ENCODE data around the gene ZC3H6.

ZC3H6 gene, protein sequence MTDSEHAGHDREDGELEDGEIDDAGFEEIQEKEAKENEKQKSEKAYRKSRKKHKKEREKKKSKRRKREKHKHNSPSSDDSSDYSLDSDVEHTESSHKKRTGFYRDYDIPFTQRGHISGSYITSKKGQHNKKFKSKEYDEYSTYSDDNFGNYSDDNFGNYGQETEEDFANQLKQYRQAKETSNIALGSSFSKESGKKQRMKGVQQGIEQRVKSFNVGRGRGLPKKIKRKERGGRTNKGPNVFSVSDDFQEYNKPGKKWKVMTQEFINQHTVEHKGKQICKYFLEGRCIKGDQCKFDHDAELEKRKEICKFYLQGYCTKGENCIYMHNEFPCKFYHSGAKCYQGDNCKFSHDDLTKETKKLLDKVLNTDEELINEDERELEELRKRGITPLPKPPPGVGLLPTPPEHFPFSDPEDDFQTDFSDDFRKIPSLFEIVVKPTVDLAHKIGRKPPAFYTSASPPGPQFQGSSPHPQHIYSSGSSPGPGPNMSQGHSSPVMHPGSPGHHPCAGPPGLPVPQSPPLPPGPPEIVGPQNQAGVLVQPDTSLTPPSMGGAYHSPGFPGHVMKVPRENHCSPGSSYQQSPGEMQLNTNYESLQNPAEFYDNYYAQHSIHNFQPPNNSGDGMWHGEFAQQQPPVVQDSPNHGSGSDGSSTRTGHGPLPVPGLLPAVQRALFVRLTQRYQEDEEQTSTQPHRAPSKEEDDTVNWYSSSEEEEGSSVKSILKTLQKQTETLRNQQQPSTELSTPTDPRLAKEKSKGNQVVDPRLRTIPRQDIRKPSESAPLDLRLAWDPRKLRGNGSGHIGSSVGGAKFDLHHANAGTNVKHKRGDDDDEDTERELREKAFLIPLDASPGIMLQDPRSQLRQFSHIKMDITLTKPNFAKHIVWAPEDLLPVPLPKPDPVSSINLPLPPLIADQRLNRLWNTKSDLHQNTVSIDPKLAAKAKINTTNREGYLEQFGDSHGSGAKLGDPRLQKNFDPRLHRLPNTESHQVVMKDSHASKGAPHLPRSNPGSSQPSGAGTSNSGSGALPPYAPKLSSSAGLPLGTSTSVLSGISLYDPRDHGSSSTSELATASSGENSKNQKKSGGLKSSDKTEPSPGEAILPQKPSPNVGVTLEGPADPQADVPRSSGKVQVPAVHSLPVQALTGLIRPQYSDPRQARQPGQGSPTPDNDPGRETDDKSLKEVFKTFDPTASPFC

DNA sequence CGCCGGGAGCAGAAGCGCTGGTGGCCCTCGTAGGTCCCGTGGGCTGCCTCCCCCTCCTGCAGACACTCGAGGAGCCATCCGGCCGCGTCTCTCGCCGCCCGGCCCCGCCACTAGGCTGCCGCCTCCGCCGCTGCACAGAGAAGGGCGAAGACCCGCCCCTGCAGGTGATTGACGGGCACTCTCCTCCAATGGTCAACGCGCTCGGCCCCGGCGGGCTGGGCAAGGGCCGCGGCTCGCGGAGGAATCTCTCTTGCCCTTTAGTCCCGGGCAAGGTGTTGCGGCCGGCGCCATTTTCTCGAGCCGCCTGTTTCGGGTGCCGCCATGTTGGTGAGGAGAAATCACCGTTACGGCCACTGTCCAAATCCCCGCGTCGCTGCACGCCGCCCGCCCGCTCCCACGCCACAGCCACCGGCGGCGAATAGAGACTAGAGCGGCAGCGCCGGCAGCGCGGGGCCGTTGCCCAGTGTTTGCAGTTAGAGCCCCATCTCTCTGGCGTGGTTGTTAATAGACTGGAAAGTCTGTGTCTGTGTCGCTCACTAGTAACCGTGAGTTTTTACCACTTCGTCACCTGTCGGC, at the start of gene ZC3H6:
ZC3H6 (plus strand) TSS at position 287 of the 576 bp plus-strand sequence. CDS start 398 bp downstream, outside the sequence.
- TF ChIP-seq ZFX (IDR thresholded peaks at IDR 0.05; ENCODE audit: borderline replicate concordance) = no peak
- TF ChIP-seq, protein P1, sequence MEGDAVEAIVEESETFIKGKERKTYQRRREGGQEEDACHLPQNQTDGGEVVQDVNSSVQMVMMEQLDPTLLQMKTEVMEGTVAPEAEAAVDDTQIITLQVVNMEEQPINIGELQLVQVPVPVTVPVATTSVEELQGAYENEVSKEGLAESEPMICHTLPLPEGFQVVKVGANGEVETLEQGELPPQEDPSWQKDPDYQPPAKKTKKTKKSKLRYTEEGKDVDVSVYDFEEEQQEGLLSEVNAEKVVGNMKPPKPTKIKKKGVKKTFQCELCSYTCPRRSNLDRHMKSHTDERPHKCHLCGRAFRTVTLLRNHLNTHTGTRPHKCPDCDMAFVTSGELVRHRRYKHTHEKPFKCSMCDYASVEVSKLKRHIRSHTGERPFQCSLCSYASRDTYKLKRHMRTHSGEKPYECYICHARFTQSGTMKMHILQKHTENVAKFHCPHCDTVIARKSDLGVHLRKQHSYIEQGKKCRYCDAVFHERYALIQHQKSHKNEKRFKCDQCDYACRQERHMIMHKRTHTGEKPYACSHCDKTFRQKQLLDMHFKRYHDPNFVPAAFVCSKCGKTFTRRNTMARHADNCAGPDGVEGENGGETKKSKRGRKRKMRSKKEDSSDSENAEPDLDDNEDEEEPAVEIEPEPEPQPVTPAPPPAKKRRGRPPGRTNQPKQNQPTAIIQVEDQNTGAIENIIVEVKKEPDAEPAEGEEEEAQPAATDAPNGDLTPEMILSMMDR (IDR thresholded peaks at IDR 0.05) = 0 out of 2 replicates have a peak, but pooled peaks have one; percentile 5
- H3K27ac ChIP-seq = peak within 1 kb of the TSS; percentile 98

DNA sequence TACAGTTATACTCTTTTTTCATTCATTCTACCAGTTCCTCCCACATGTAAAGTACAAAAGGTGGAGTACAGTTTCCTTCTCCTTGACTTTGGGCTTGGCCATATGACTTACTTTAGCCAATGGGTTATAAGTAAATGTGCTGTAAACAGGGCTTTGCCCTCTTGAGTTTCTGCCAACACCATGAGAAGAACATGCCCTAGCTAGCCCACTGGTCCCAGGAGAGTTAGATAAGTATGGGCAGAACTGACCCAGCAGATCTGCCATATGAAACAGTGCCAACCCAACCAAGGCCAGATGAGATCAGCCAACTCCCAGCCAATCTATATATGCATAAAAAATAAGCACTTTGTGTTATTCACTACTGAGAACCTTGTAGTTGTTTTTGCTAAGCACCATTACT, 46.0 kb upstream of the ZC3H6 start:
- no peak overlapping the region for H3K27ac ChIP-seq
- TF ChIP-seq ZFX (IDR thresholded peaks at IDR 0.05; ENCODE audit: borderline replicate concordance) = no peak
- TF ChIP-seq, protein P1 (IDR thresholded peaks at IDR 0.05) = no peak

DNA sequence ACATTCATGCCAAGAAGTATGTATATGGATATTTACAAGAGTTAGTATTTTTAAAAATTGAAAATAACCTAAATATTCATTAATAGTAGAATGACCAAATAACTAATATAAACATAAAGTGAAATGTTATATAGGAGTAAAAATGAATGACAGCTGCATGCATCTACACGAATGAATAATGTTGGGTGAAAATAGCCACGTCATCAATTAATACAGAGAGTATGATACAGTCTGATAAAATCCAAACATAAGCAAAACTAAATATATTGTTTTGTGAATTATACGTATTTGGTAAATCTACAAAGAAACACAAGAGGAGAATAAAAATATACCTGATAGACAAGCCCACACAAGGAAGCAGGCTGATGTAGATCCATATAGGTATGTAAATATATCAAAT, 45.0 kb upstream of the ZC3H6 start:
- TF ChIP-seq, protein P1 (IDR thresholded peaks at IDR 0.05) = no peak
- TF ChIP-seq ZFX (IDR thresholded peaks at IDR 0.05; ENCODE audit: borderline replicate concordance) = no peak
- H3K27ac ChIP-seq = no peak overlapping the region

- TF ChIP-seq, protein P1 (IDR thresholded peaks at IDR 0.05) = no peak
- TF ChIP-seq ZFX (IDR thresholded peaks at IDR 0.05; ENCODE audit: borderline replicate concordance) = no peak
- no peak overlapping the region for H3K27ac ChIP-seq
Observed at GRCh38 chr2:112239862-112240261, 35.5 kb upstream of the ZC3H6 start.

DNA sequence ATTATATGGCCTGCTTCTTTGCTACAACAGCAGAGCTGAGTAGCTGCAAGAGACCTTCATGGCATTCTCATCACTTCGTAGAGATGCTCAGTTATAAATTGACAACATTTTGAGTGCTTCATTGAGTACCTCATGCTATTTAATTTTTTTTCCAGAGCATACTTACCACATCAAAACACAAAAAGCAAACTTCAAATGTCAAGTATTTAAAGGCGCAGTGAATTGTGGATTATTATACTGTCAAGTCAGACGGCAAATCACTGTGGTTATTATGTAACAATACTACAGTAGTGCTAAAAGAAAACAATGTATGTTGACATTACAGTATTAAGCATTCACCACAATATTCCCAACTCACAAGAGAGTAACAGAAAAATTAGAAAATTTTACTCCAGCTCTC, 33.0 kb upstream of the ZC3H6 start:
- no peak for TF ChIP-seq ZFX (IDR thresholded peaks at IDR 0.05; ENCODE audit: borderline replicate concordance)
- TF ChIP-seq, protein P1 (IDR thresholded peaks at IDR 0.05) = no peak

DNA sequence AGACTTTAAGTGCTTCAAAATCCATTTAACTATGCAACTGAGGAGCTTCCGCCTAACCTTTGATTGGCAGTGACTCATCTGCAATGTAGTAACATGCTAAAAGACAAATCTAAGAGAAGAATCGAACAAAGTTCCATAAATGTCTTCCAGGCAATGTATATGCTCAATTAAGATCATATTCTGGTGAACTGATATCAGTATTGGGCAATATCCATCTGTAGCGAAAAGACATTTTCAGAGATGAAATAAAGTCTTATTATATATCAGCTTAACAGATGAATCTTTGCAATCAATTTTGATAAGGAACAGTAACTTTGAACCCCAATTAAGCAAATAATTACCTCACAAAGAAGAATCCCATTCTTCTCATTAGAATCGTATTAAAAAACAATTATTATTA, 32.2 kb upstream of the ZC3H6 start:
- TF ChIP-seq ZFX (IDR thresholded peaks at IDR 0.05; ENCODE audit: borderline replicate concordance) = no peak
- TF ChIP-seq, protein P1 (IDR thresholded peaks at IDR 0.05) = no peak

More for the DNA sequence above, 33.0 kb upstream of the ZC3H6 start:
- no peak overlapping the region for H3K27ac ChIP-seq

More for the DNA sequence above, 32.2 kb upstream of the ZC3H6 start:
- no peak overlapping the region for H3K27ac ChIP-seq

All from 22Rv1 (cell line).